ENCODE measurements around the gene KCNG2.

The KCNG2 gene

GRCh38 chr18:79859314-79859713 lies 61.6 kb downstream of the KCNG2 start:
- H2AFZ ChIP-seq (ENCODE audit: low read length) = no peak overlapping the region
- no peaks in the 10 kb centered on the region for H3K4me1 ChIP-seq (ENCODE audit: insufficient read depth, low read length, poor library complexity, severe bottlenecking)
- H3K4me2 ChIP-seq (ENCODE audit: low read depth, low read length, poor library complexity, severe bottlenecking) = no peak overlapping the region
- no peaks in the 10 kb centered on the region for H3K9me2 ChIP-seq (replicated peaks; ENCODE audit: low read depth, low read length)
- H3F3A ChIP-seq (ENCODE audit: low read depth) = no peaks in the 10 kb centered on the region
- H3K4me3 ChIP-seq (ENCODE audit: low read length, poor library complexity, severe bottlenecking) = no peak overlapping the region
- TF ChIP-seq CTCF (conservative IDR thresholded peaks at IDR 0.05; ENCODE audit: low read length) = no peak
- no peak for TF ChIP-seq EZH2phosphoT487 (IDR thresholded peaks at IDR 0.05; ENCODE audit: borderline replicate concordance)
- H3K9me3 ChIP-seq (ENCODE audit: insufficient read depth, low read depth, low read length) = peaks cover 15% of the 10 kb centered on the region; the same call in 1 of the 2 replicates
- no peaks in the 10 kb centered on the region for H4K20me1 ChIP-seq (ENCODE audit: insufficient read depth, low read length, poor library complexity, severe bottlenecking)
- H3K9ac ChIP-seq (ENCODE audit: low read depth, low read length, poor library complexity, severe bottlenecking) = no peak overlapping the region
- H3K79me2 ChIP-seq (ENCODE audit: insufficient read depth, low read length) = no peaks in the 10 kb centered on the region
- H3K27me3 ChIP-seq (ENCODE audit: insufficient read depth, low read length, poor library complexity, severe bottlenecking) = no peaks in the 10 kb centered on the region
- no peaks in the 10 kb centered on the region for H3K36me3 ChIP-seq (ENCODE audit: insufficient read depth, low read length)

GRCh38 chr18:79861687-79862086 lies 63.9 kb downstream of the KCNG2 start:
- H2AFZ ChIP-seq (ENCODE audit: low read length) = no peak overlapping the region
- no peak overlapping the region for H3K4me3 ChIP-seq (ENCODE audit: low read length, poor library complexity, severe bottlenecking)
- TF ChIP-seq EZH2phosphoT487 (IDR thresholded peaks at IDR 0.05; ENCODE audit: borderline replicate concordance) (no peak), CTCF (conservative IDR thresholded peaks at IDR 0.05; ENCODE audit: low read length) (no peak)
- H3F3A ChIP-seq (ENCODE audit: low read depth) = no peaks in the 10 kb centered on the region
- no peaks in the 10 kb centered on the region for H3K36me3 ChIP-seq (ENCODE audit: insufficient read depth, low read length)
- peaks cover 15% of the 10 kb centered on the region; the same call in 1 of the 2 replicates for H3K9me3 ChIP-seq (ENCODE audit: insufficient read depth, low read depth, low read length)
- H3K79me2 ChIP-seq (ENCODE audit: insufficient read depth, low read length) = no peaks in the 10 kb centered on the region
- H3K9me2 ChIP-seq (replicated peaks; ENCODE audit: low read depth, low read length) = no peaks in the 10 kb centered on the region
- no peaks in the 10 kb centered on the region for H4K20me1 ChIP-seq (ENCODE audit: insufficient read depth, low read length, poor library complexity, severe bottlenecking)
- H3K9ac ChIP-seq (ENCODE audit: low read depth, low read length, poor library complexity, severe bottlenecking) = no peak overlapping the region
- H3K27me3 ChIP-seq (ENCODE audit: insufficient read depth, low read length, poor library complexity, severe bottlenecking) = no peaks in the 10 kb centered on the region
- H3K4me2 ChIP-seq (ENCODE audit: low read depth, low read length, poor library complexity, severe bottlenecking) = no peak overlapping the region
- no peaks in the 10 kb centered on the region for H3K4me1 ChIP-seq (ENCODE audit: insufficient read depth, low read length, poor library complexity, severe bottlenecking)

GRCh38 chr18:79862562-79862961 lies 64.8 kb downstream of the KCNG2 start:
- no peak overlapping the region for H3K4me3 ChIP-seq (ENCODE audit: low read length, poor library complexity, severe bottlenecking)
- TF ChIP-seq CTCF (conservative IDR thresholded peaks at IDR 0.05; ENCODE audit: low read length) = no peak
- no peak for TF ChIP-seq EZH2phosphoT487 (IDR thresholded peaks at IDR 0.05; ENCODE audit: borderline replicate concordance)
- no peaks in the 10 kb centered on the region for H4K20me1 ChIP-seq (ENCODE audit: insufficient read depth, low read length, poor library complexity, severe bottlenecking)
- H3K9me2 ChIP-seq (replicated peaks; ENCODE audit: low read depth, low read length) = no peaks in the 10 kb centered on the region
- H3K79me2 ChIP-seq (ENCODE audit: insufficient read depth, low read length) = no peaks in the 10 kb centered on the region
- no peak overlapping the region for H3K9ac ChIP-seq (ENCODE audit: low read depth, low read length, poor library complexity, severe bottlenecking)
- H3F3A ChIP-seq (ENCODE audit: low read depth) = no peaks in the 10 kb centered on the region
- H3K4me1 ChIP-seq (ENCODE audit: insufficient read depth, low read length, poor library complexity, severe bottlenecking) = no peaks in the 10 kb centered on the region
- no peaks in the 10 kb centered on the region for H3K36me3 ChIP-seq (ENCODE audit: insufficient read depth, low read length)
- no peak overlapping the region for H3K4me2 ChIP-seq (ENCODE audit: low read depth, low read length, poor library complexity, severe bottlenecking)
- H3K27me3 ChIP-seq (ENCODE audit: insufficient read depth, low read length, poor library complexity, severe bottlenecking) = no peaks in the 10 kb centered on the region
- peaks cover 15% of the 10 kb centered on the region; the same call in 1 of the 2 replicates for H3K9me3 ChIP-seq (ENCODE audit: insufficient read depth, low read depth, low read length)
- no peak overlapping the region for H2AFZ ChIP-seq (ENCODE audit: low read length)

Measured in Loucy (cell line).